BE2C (cell line): Measurements from ENCODE around the gene PHRF1.
"Not testable (repeated sequence)": the region's sequence is repeated elsewhere in the genome, so short reads cannot be mapped to it uniquely, and the experiment has no call there.

Experiments used
- DNase-seq: peaks from one replicate; pipeline ENCODE4 v3.0.0-alpha.2; 2020
- H3K27me3 ChIP-seq: fragments of 250-450 bp; sonication (Bioruptor Pico); 2 replicates; pipeline ENCODE4 v1.5.1; 2020; ENCODE audit warnings: mild to moderate bottlenecking
- H3K36me3 ChIP-seq: fragments of 250-450 bp; sonication (Bioruptor Pico); 2 replicates; pipeline ENCODE4 v1.5.1; 2020; ENCODE audit warnings: mild to moderate bottlenecking
- H3K4me1 ChIP-seq: fragments of 250-450 bp; sonication (Bioruptor Pico); 2 replicates; pipeline ENCODE4 v1.5.1; 2020
- H3K4me3 ChIP-seq: 2 replicates; pipeline ENCODE4 v1.5.1; 2011; ENCODE audit warnings: low read depth, low read length
- H3K9me3 ChIP-seq: fragments of 250-450 bp; sonication (Bioruptor Pico); 2 replicates; pipeline ENCODE4 v1.5.1; 2020
- TF ChIP-seq, protein P1 (sequence below): IDR thresholded peaks from 2 replicates; pipeline ENCODE4 v1.5.1; 2012; ENCODE audit warnings: mild to moderate bottlenecking, low read depth, low read length

PHRF1 gene

DNA sequence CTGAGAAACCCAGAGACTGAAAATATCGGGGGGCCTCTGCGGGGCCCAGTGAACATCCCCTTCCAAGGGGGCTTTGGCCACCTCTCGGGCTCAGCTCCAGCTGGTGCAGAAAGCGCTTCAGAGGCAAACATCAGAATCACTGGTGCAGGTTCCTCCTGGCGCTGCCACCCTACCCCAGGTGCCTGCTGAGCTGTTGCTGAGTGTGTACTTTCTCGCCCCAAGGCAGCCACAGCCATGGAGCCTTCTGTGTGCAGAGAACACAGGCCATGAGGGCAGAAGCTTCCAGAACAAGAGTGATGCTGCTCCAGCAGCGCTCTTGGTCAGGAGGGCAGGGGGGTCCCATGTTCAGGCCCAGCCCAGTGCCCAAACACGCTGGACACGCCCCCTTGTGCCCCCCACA is 67.1 kb downstream of the PHRF1 start:
- no peaks in the 10 kb centered on the region for H3K4me1 ChIP-seq
- H3K9me3 ChIP-seq: no peaks in the 10 kb centered on the region
- TF ChIP-seq, protein P1, sequence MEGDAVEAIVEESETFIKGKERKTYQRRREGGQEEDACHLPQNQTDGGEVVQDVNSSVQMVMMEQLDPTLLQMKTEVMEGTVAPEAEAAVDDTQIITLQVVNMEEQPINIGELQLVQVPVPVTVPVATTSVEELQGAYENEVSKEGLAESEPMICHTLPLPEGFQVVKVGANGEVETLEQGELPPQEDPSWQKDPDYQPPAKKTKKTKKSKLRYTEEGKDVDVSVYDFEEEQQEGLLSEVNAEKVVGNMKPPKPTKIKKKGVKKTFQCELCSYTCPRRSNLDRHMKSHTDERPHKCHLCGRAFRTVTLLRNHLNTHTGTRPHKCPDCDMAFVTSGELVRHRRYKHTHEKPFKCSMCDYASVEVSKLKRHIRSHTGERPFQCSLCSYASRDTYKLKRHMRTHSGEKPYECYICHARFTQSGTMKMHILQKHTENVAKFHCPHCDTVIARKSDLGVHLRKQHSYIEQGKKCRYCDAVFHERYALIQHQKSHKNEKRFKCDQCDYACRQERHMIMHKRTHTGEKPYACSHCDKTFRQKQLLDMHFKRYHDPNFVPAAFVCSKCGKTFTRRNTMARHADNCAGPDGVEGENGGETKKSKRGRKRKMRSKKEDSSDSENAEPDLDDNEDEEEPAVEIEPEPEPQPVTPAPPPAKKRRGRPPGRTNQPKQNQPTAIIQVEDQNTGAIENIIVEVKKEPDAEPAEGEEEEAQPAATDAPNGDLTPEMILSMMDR: no peak
- H3K4me3 ChIP-seq: no peak overlapping the region
- no peak for DNase-seq
- no peaks in the 10 kb centered on the region for H3K27me3 ChIP-seq
- H3K36me3 ChIP-seq: no peaks in the 10 kb centered on the region

DNA sequence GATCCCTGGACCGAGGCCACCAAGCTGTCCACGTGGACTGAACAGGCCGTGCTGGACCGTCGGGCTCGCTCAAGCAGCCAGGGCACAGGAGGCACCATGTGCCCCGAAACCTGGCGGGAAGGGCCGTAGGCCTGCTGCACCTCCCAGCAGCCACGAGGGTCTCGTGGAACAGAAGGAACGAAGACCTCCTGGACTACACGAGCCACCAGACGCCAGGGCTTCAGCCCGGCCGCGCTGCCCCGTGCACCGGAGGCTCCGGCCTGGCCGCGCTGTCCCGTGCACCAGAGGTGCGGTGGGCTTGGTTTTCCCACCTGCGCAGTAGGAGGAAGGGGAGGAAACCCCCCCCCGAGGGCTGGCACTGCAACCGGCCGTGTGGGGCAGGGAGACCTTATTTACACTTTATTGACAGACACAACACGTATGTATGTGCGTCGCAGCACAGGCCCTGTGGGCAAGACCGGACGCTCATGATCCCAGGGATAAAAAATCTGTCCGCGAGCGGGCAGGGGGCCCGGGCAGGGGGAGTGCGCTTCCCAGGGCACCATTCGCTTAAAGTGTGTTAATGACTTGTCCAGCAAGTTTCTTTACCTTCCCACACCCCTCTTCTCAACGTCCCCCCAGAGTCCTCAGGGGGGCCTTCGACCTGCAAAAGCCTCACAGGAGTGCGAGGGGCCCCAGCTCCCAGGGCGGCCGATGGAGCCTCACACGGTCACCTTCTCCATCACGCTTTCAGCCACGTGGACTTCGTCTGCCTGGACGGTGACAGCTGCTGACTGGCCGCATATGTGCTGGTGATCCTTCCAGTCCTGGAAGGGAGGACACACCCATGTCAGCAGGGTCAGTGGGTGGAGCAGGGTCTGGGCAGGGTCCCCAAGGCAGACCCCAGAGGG is 67.8 kb downstream of the PHRF1 start:
- DNase-seq: no peak
- no peaks in the 10 kb centered on the region for H3K36me3 ChIP-seq
- no peaks in the 10 kb centered on the region for H3K27me3 ChIP-seq
- TF ChIP-seq, protein P1: no peak
- H3K4me1 ChIP-seq: no peaks in the 10 kb centered on the region
- H3K9me3 ChIP-seq: no peaks in the 10 kb centered on the region
- H3K4me3 ChIP-seq: no peak overlapping the region

DNA sequence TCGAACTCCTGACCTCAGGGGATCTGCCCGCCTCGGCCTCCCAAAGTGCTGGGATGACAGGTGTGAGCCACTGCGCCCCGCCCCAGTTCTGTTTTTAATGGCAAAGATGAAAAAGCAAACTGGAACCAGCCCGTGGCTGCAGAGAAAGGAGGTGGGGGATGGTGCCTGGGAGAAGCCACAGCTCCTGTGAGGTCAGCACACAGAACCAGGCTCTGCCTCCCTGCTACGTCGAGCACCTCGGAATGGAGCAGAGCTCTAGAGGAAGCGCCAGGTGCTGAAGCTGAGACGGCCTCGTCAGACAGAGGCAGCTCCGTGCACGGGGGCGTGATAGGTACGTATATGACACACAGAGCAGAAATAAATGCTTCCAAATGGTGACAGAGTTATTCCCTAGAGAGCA is 69.3 kb downstream of the PHRF1 start:
- TF ChIP-seq, protein P1: no peak
- Histone ChIP-seq H3K4me3 (no peak overlapping the region), H3K27me3 (no peaks in the 10 kb centered on the region), H3K4me1 (no peaks in the 10 kb centered on the region), H3K36me3 (no peaks in the 10 kb centered on the region), H3K9me3 (no peaks in the 10 kb centered on the region)
- no peak for DNase-seq

DNA sequence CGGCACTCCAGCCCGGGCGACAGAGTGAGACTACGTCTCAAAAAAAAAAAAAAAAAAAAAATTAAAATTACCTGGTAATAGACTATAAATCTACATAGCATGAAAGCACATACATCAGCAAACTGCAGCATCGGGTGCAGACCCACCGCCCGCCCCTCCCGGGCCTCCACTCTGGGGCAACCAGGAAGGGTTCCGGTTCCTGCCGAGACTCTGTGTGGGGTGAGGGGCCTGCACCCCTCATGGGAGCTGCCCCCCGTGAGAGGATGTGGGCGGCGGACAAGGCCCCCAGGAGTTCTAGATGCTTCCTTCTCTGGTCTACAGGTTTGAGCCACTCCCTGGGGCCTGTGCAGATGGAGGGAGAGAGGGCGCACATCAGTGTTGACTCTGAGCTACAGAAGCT is 69.9 kb downstream of the PHRF1 start:
- H3K9me3 ChIP-seq: no peaks in the 10 kb centered on the region
- H3K36me3 ChIP-seq: no peaks in the 10 kb centered on the region
- H3K27me3 ChIP-seq: no peaks in the 10 kb centered on the region
- no peaks in the 10 kb centered on the region for H3K4me1 ChIP-seq
- no peak for DNase-seq
- TF ChIP-seq, protein P1: no peak
- H3K4me3 ChIP-seq: no peak overlapping the region

DNA sequence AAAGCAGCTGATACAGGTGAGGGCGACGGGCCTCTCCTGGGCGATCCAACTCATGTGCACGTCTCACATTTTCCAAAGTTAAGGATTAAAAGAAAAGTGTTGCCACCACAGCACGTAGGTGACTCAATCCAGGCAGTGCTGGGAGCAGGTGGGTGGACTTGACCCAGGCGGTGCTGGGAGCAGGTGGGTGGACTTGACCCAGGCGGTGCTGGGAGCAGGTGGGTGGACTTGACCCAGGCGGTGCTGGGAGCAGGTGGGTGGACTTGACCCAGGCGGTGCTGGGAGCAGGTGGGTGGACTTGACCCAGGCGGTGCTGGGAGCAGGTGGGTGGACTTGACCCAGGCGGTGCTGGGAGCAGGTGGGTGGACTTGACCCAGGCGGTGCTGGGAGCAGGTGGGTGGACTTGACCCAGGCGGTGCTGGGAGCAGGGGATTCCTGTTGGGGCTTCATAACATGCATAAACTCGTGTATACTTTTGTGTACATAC is 71.4 kb downstream of the PHRF1 start:
- not testable (repeated sequence) for H3K4me1 ChIP-seq, H3K36me3 ChIP-seq, DNase-seq, H3K27me3 ChIP-seq, H3K4me3 ChIP-seq, H3K9me3 ChIP-seq

DNA sequence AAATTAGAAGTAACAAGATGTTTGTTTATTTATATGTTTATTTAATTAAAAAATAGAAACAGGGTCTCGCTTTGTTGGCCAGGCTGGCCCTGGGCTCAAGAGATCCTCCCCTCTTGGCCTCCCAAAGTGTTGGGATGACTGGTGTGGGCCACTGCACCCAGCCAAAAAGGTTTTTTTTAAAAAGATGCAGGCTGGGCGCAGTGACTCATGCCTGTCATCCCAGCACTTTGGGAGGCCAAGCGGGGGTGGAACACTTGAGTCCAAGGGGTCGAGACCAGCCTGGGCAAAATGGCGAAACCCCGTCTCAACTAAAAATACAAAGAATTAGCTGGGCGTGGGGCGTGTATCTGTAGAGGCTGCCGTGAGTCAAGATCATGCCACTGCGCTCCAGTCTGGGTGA is 74.2 kb downstream of the PHRF1 start:
- TF ChIP-seq, protein P1: no peak
- Histone ChIP-seq H3K36me3 (no peaks in the 10 kb centered on the region), H3K4me3 (no peak overlapping the region), H3K27me3 (no peaks in the 10 kb centered on the region), H3K4me1 (no peaks in the 10 kb centered on the region), H3K9me3 (no peaks in the 10 kb centered on the region)
- DNase-seq: no peak

DNA sequence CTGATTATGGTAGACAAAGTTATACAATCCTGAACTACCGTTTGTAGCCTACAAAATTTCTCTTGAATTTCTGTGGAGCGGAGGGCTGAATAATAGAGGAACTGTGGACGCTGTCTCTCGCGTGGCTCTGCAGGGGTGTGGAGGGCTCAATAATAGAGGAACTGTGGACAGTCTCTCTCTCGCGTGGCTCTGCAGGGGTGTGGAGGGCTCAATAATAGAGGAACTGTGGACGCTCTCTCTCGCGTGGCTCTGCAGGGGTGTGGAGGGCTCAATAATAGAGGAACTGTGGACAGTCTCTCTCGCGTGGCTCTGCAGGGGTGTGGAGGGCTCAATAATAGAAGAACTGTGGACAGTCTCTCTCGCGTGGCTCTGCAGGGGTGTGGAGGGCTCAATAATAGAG is 76.9 kb downstream of the PHRF1 start:
- H3K4me1 ChIP-seq, H3K4me3 ChIP-seq, H3K27me3 ChIP-seq, DNase-seq, H3K9me3 ChIP-seq, H3K36me3 ChIP-seq: not testable (repeated sequence)
